HG03064 (cell line): ENCODE measurements around the gene GREB1.

ENCODE experiments used
- ATAC-seq: cut with Tn5 transposase; IDR thresholded peaks from one replicate; pipeline ENCODE4 v1.9.1; 2021; ENCODE audit warnings: low read depth; ENCODE audit not compliant: unreplicated experiment

Gene GREB1

DNA sequence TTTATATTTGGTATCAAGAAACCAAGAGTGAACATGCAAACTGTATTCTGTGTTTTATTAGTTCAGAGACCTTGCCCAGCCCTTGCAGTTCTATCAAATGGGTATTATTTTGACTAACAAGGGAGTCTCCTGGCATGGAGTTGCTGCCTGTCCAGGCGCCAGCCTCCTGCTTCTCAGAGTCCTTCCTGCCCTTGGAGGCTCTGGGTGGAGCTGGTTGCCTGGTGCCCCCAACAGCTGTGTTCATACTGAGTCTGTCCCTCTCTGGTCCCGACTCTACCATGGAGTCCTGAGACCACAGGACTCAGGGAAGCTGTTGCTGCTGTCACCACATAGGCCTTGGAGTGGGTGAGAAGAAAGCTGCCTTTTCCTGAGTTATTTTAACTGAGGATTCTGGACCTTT is 26.3 kb upstream of the GREB1 start:
- no peak for ATAC-seq

GRCh38 chr2:11508279-11508678 is 25.6 kb upstream of the GREB1 start:
- ATAC-seq: no peak

DNA sequence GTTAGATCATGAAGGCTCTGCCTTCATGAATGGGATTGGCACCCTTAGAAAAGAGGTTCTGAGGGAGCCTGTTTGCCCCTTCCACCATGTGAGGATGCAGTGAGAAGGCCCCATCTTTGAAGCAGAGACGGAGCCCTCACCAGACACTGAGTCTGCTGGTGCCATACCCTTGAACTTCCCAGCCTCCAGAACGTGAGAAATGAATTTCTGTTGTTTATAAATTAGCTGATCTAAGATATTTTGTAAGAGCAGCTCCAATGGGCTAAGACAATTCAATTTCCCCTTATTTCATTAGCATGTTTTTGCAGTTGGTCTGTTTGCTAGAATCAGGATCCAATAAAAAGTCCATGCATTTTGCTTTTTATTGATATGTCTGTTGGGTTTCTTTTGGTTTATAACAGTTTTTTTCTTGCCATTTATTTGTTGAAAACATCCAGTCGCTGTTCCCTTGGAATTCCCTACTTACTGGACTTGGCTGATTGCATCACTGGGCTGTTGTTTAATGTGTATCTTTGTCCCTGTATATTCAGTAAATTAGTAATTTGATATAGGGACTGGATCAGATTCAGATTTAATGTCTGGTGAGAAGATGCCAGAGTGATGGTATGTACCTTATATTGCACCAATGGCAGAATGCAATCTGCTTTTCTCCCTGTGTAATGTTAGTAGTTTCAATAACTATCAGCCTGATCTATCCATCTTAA is 24.0 kb upstream of the GREB1 start:
- no peak for ATAC-seq

GRCh38 chr2:11512431-11512830 is 21.4 kb upstream of the GREB1 start:
- no peak for ATAC-seq

DNA sequence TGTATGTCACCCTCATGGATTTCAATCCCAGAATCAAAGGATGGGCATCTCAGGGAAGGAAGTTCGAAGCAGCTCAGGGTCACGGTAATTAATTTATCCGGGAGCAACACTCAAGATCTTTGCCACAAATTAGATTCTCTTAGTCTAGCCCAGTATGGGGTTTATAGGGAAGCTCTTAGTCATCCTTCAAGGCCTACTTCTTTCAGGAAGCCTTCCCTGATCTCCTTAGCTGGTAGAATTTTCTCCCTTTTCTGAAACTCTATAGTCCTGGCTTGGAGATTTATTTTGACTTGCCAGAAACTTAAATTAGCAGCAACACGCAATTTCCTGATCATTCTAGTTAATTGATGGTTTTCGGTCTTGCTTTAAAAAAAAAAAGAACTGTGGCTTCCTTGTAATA is 20.5 kb upstream of the GREB1 start:
- no peak for ATAC-seq

GRCh38 chr2:11514081-11514730 is 19.6 kb upstream of the GREB1 start:
- no peak for ATAC-seq

DNA sequence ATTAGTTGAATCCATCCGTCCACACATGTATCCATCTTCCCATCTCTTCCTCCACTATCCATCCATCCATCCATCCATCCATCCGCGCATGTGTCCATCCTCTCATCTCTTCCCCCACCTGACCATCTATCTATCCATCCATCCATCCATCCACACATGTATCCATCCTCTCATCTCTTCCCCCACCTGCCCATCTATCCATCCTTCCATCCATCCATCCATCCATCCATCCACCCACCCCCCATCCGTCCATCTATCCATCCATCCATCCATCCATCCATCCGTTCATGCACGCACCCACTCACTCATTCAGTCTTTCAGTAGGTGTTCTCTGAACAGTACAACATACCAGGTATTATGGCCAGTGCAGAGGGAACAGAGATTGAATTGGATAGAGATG is 18.9 kb upstream of the GREB1 start:
- ATAC-seq: no peak

DNA sequence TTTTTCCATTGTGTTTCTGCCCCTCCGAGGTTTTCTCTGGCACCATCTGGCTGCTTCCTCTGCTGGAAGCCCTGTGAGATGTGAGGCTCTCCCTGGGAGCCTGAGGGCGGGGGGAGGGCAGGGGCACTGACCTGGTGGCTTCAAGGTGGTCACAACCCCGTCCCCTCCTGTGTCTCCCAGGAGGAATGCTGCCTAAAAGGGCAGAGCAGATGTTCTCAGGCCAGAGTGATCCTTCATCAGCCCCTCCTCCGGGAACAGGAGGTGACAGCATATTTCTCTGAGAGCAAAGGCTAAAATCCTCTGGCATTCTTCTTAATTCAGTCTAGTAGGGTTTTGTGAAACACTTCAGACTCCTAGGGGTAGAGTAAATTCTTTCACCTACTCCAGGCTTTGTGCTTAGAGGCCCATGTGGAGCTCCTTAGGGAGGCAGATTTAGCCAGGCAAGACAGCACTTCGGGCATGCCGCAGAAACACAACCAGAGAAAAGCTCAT is 18.3 kb upstream of the GREB1 start:
- ATAC-seq: no peak

GRCh38 chr2:11516984-11517648 is 16.7 kb upstream of the GREB1 start:
- no peak for ATAC-seq

DNA sequence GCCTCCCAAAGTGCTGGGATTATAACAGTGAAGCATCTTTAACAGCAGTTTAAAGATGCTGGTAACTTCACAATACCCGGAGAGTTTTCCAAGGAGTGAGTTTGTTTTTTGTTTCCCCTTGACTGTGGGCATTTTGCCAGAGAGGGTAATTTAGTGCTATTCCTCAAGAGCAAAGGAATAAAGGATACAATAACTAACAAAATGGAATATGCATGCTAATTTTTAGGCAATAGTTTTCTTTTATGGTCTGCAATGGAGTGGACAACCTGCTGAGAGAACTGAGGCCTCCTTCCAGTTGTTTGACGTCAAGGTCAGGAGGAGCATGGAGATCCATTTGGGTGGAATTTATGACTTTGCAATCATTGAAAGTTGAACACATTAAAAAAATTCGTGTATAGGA is 15.9 kb upstream of the GREB1 start:
- ATAC-seq: no peak

GRCh38 chr2:11520092-11520693 is 13.7 kb upstream of the GREB1 start:
- ATAC-seq: no peak

DNA sequence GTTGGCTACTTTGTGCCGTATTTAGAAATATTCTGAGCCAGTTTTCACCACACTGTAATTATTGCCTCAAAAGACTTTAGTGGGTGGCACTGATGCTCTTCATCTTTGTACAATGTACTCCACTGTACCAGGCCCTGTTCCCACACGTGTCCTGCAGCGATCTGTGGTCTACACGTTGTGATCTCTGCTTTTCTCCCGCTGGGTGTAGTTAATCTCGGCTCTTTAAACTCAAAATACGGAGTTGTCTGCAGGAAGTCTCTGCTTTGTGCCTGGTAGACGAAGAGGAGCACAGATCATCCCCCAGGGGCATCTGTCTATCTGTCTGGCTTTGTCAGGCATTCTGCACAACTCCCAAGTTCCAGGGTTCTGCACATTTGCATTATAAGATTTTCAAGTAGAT is 12.1 kb upstream of the GREB1 start:
- ATAC-seq: no peak

- no peak for ATAC-seq
Observed at GRCh38 chr2:11524470-11524869, 9.4 kb upstream of the GREB1 start.

GRCh38 chr2:11525762-11526161 is 8.1 kb upstream of the GREB1 start:
- ATAC-seq: no peak

- no peak for ATAC-seq
Observed at GRCh38 chr2:11527001-11527400, 6.8 kb upstream of the GREB1 start.

GRCh38 chr2:11528228-11528627 is 5.6 kb upstream of the GREB1 start:
- no peak for ATAC-seq

DNA sequence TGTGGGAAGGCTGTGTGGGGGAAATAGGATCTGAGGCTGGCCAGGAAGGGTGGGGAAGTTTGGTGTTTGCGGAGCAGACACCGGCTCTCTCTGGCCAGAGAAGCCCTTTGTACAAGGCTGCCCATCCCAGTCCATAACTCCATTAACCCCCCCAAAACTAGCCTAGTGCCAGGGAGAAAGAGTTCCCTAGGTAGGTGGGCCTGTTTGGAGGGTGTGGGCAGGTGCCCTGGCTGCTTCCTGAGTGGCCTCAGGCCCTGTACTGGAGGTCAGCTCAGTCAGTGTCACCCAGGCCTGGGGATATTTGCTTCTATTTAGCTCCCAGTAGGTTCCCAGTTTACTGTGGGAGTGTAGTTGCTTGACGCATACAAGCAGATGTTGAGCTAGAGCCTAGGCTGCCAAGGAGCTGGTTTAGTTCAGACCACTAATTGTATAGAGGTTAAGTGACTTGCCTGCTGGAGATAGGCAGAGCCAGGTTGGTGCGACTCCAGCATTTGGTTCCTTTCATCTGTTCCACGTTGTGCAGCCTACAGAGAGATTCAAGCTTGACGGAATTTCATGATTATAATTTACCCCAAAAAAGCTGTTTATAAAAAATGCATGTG is 2.9 kb upstream of the GREB1 start:
- ATAC-seq: no peak

- no peak for ATAC-seq
Observed at GRCh38 chr2:11532416-11533055, 1.3 kb upstream of the GREB1 start.

- no peak for ATAC-seq
Observed at GRCh38 chr2:11534071-11534745, 363 bp downstream of the GREB1 start.
